CD14-positive monocyte (primary cell): ENCODE results near the gene WDR82. TPM values are rescaled to one million over a fixed set of nuclear protein-coding genes. Genes with fewer than 3 reads are reported as not detected.

Source experiments
- DNase-seq, 3 donors: peaks; one replicate each; pipeline ENCODE4 v3.0.0-alpha.2; 2011 to 2022
- H2AFZ ChIP-seq: 2 replicates; pipeline ENCODE4 v1.6.0; 2012; ENCODE audit warnings: mild to moderate bottlenecking, low read depth, low read length, inconsistent platforms; ENCODE audit not compliant: insufficient read depth, poor library complexity, severe bottlenecking
- H3K27ac ChIP-seq, 2 donors: 1 replicate in 1 of 2; 2 replicates in 1 of 2; pipeline ENCODE4 v1.5.1; 2012 to 2013; ENCODE audit warnings: low read length in 2 of 2, control low read depth in 1 of 2, inconsistent platforms in 1 of 2, low read depth in 1 of 2, mild to moderate bottlenecking in 1 of 2
- H3K27me3 ChIP-seq, 2 donors: one replicate each; pipeline versions ENCODE4 v1.6.0 to v1.6.1; 2011 to 2013; ENCODE audit warnings: low read length in 2 of 2; ENCODE audit not compliant: control insufficient read depth in 2 of 2, insufficient read depth in 2 of 2
- H3K36me3 ChIP-seq, 2 donors: replicated peaks in 1 of 2; 1 replicate in 1 of 2; 2 replicates in 1 of 2; pipeline versions ENCODE4 v1.5.1 to v1.6.1; 2012 to 2013; ENCODE audit warnings: low read length in 2 of 2, control low read depth in 1 of 2, inconsistent platforms in 1 of 2, mild to moderate bottlenecking in 1 of 2; ENCODE audit not compliant: insufficient read depth in 2 of 2, control insufficient read depth in 1 of 2
- H3K4me1 ChIP-seq, 2 donors: 1 replicate in 1 of 2; 2 replicates in 1 of 2; pipeline versions ENCODE4 v1.5.1 to v1.6.1; 2012 to 2013; ENCODE audit warnings: low read length in 2 of 2, control low read depth in 1 of 2, inconsistent platforms in 1 of 2, mild to moderate bottlenecking in 1 of 2, moderate library complexity in 1 of 2; ENCODE audit not compliant: insufficient read depth in 2 of 2, control insufficient read depth in 1 of 2
- H3K4me2 ChIP-seq: replicated peaks from 2 replicates; pipeline ENCODE3; 2012; ENCODE audit warnings: low read length, moderate library complexity, mild to moderate bottlenecking; ENCODE audit not compliant: poor library complexity, severe bottlenecking; ENCODE audit errors: extremely low read depth
- H3K4me3 ChIP-seq, 3 experiments: fragments of 200-600 bp in 1 of 3; sonication (generic) in 1 of 3; replicated peaks in 1 of 3; 1 replicate in 2 of 3; 2 replicates in 1 of 3; pipeline ENCODE4 v1.5.1; 2011 to 2013; ENCODE audit warnings: low read length in 3 of 3, mild to moderate bottlenecking in 3 of 3, control low read depth in 2 of 3, low read depth in 2 of 3, inconsistent platforms in 1 of 3, moderate library complexity in 1 of 3
- H3K79me2 ChIP-seq: 2 replicates; pipeline ENCODE4 v1.6.0; 2012; ENCODE audit warnings: mild to moderate bottlenecking, control low read depth, inconsistent platforms, low read length, moderate library complexity; ENCODE audit not compliant: insufficient read depth
- H3K9ac ChIP-seq: 2 replicates; pipeline ENCODE4 v1.6.0; 2017; ENCODE audit warnings: low read length, mild to moderate bottlenecking; ENCODE audit not compliant: insufficient read depth, poor library complexity, severe bottlenecking
- H3K9me3 ChIP-seq, 2 donors: replicated peaks in 1 of 2; 1 replicate in 1 of 2; 2 replicates in 1 of 2; pipeline versions ENCODE4 v1.5.1 to v1.6.1; 2012 to 2013; ENCODE audit warnings: low read length in 2 of 2, control low read depth in 1 of 2; ENCODE audit not compliant: control insufficient read depth in 1 of 2, insufficient read depth in 1 of 2
- H4K20me1 ChIP-seq: 2 replicates; pipeline ENCODE4 v1.6.0; 2012; ENCODE audit warnings: mild to moderate bottlenecking, low read length, control low read depth, moderate library complexity; ENCODE audit not compliant: insufficient read depth
- H3K27ac Mint-ChIP-seq, 7 donors: one replicate each; pipeline ENCODE4 v1.8.0; 2020; ENCODE audit warnings: mild to moderate bottlenecking in 7 of 7, mixed read lengths in 7 of 7, moderate library complexity in 6 of 7, inconsistent platforms in 2 of 7
- H3K27me3 Mint-ChIP-seq, 3 donors: one replicate each; pipeline ENCODE4 v1.8.0; 2021 to 2022; ENCODE audit warnings: low read depth in 3 of 3, mild to moderate bottlenecking in 3 of 3, mixed read lengths in 3 of 3, moderate library complexity in 3 of 3, inconsistent platforms in 1 of 3
- H3K36me3 Mint-ChIP-seq, 2 donors: one replicate each; pipeline ENCODE4 v1.8.0; 2020; ENCODE audit warnings: mixed read lengths in 2 of 2, inconsistent platforms in 1 of 2, mild to moderate bottlenecking in 1 of 2
- H3K4me1 Mint-ChIP-seq: one replicate; pipeline ENCODE4 v1.8.0; 2020; ENCODE audit warnings: mild to moderate bottlenecking, mixed read lengths
- H3K4me3 Mint-ChIP-seq, 2 donors: one replicate each; pipeline ENCODE4 v1.8.0; 2020; ENCODE audit warnings: mild to moderate bottlenecking in 2 of 2, mixed read lengths in 2 of 2, moderate library complexity in 1 of 2
- H3K9me3 Mint-ChIP-seq, 7 donors: one replicate each; pipeline ENCODE4 v1.8.0; 2020 to 2022; ENCODE audit warnings: mixed read lengths in 7 of 7, mild to moderate bottlenecking in 6 of 7, moderate library complexity in 6 of 7, inconsistent platforms in 2 of 7
- WGBS: methylation state at CpG from one replicate; pipeline ENCODE4 v1.1.5; 2013; ENCODE audit warnings: missing lambda C conversion rate; ENCODE audit not compliant: insufficient coverage; 5-methylcytosine and 5-hydroxymethylcytosine counted together
- intact Hi-C, 2 donors: fragments of 100-400 bp; cut with micrococcal nuclease; formaldehyde crosslinking; loops; one replicate each; pipeline versions ENCODE4 v1.15.0 to v1.15.1; 2023
- polyA plus RNA-seq, 3 donors: library from polyadenylated mRNA; depleted of rRNA in 1 of 3; unstranded in 2 of 3; stranded (reverse) in 1 of 3; fragments of 300-500 nt in 2 of 3; fragments of >200 nt in 1 of 3; fragmentation: Illumina TruSeq in 2 of 3; gene quantifications; 1 replicate in 2 of 3; 2 replicates in 1 of 3; pipeline ENCODE4 v1.2.3, GENCODE V29; 2012 to 2021
- TF ChIP-seq, protein P1 (sequence below): fragments of 200-600 bp; IDR thresholded peaks from one replicate; pipeline ENCODE4 v1.8.0; 2022; ENCODE audit warnings: antibody characterized with exemption, mild to moderate bottlenecking

WDR82 gene
- polyA plus RNA-seq, 3 donors: 27.3 to 33.4 (median 32.3) TPM

DNA sequence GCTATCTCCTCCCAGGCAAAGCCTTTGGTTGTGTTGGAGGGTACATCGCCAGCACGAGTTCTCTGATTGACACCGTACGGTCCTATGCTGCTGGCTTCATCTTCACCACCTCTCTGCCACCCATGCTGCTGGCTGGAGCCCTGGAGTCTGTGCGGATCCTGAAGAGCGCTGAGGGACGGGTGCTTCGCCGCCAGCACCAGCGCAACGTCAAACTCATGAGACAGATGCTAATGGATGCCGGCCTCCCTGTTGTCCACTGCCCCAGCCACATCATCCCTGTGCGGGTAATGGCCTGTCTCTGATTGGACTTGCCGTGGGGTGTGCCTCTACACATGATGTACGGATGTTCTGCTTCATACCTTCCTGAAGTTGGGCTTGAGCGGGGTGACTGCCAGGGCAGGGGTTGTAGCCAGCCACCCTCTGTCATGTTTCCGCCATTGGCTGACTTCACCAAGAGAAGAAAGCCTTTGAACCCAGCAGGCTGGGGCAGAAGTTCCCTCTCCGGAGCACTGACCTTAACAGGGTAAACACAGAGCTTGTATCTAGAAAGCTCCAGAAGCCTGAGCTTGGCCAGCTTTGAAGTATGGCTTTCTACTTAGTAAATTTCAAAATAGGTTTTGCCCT is 67.1 kb downstream of the WDR82 start:
- no peak for DNase-seq
- H3K4me3 Mint-ChIP-seq: no peak overlapping the region
- H4K20me1 ChIP-seq: peaks cover 3% of the 10 kb centered on the region
- intact Hi-C loops: loop anchor here in 1 of 2 donors (5.0 kb wide), 1 partner anchor 54 kb away; no protein-coding TSS in a partner anchor
- peaks cover 36% of the 10 kb centered on the region for H3K4me1 Mint-ChIP-seq
- H3K4me3 ChIP-seq: peak overlapping the region in 1 of 3 experiments; percentile 48
- TF ChIP-seq, protein P1, sequence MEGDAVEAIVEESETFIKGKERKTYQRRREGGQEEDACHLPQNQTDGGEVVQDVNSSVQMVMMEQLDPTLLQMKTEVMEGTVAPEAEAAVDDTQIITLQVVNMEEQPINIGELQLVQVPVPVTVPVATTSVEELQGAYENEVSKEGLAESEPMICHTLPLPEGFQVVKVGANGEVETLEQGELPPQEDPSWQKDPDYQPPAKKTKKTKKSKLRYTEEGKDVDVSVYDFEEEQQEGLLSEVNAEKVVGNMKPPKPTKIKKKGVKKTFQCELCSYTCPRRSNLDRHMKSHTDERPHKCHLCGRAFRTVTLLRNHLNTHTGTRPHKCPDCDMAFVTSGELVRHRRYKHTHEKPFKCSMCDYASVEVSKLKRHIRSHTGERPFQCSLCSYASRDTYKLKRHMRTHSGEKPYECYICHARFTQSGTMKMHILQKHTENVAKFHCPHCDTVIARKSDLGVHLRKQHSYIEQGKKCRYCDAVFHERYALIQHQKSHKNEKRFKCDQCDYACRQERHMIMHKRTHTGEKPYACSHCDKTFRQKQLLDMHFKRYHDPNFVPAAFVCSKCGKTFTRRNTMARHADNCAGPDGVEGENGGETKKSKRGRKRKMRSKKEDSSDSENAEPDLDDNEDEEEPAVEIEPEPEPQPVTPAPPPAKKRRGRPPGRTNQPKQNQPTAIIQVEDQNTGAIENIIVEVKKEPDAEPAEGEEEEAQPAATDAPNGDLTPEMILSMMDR: no peak
- peak overlapping the region in 1 of 2 donors; percentile 77 for H3K27ac ChIP-seq
- no peaks in the 10 kb centered on the region for H3K9me3 Mint-ChIP-seq
- no peaks in the 10 kb centered on the region for H3K27me3 ChIP-seq
- H3K4me2 ChIP-seq: peak overlapping the region; percentile 50
- H3K36me3 ChIP-seq: peaks cover 83 to 92% of the 10 kb centered on the region in 2 donors
- peaks cover 0 to 3% (median 0%) of the 10 kb centered on the region in 3 donors for H3K27me3 Mint-ChIP-seq
- H3K9ac ChIP-seq: no peak overlapping the region
- WGBS: 97% methylated on average over 16 of the region's 18 CpGs
- H3K9me3 ChIP-seq: no peaks in the 10 kb centered on the region
- H3K79me2 ChIP-seq: peaks cover 33% of the 10 kb centered on the region
- H2AFZ ChIP-seq: no peak overlapping the region
- H3K27ac Mint-ChIP-seq: peak overlapping the region; percentile 42 to 93 (median 87)
- H3K4me1 ChIP-seq: peaks cover 23 to 25% of the 10 kb centered on the region in 2 donors
- peaks cover 89 to 94% of the 10 kb centered on the region in 2 donors for H3K36me3 Mint-ChIP-seq

DNA sequence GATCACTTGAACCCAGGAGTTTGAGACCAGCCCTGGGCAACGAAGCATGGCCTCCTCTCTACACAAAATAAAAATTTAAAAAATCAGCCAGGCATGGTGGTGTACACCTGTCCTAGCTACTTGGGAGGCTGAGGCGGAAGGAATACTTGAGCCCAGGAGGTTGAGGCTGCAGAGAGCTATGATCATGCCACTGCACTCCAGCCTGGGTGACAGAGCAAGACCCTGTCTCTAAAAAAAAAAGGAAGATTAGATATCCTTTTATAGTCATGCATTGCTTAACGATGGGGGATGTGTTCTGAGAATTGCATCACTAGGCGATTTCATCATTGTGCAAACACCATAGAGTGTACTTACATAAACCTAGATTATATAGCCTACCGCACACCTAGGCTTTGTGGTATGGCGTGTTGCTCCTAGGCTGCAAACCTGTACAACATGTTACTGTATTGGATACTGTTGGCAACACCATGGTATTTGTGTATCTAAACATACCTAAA is 67.9 kb downstream of the WDR82 start:
- H3K27ac Mint-ChIP-seq: peak overlapping the region; percentile 83 to 95 (median 91)
- intact Hi-C loops: loop anchor here in 1 of 2 donors (5.0 kb wide), 1 partner anchor 53 kb away; no protein-coding TSS in a partner anchor
- peak overlapping the region; percentile 60 to 77 for H3K27ac ChIP-seq
- TF ChIP-seq, protein P1: no peak
- no peaks in the 10 kb centered on the region for H3K27me3 ChIP-seq
- no peak overlapping the region for H2AFZ ChIP-seq
- H3K27me3 Mint-ChIP-seq: peaks cover 0 to 3% (median 0%) of the 10 kb centered on the region in 3 donors
- peaks cover 40% of the 10 kb centered on the region for H3K79me2 ChIP-seq
- H3K9me3 Mint-ChIP-seq: no peaks in the 10 kb centered on the region
- H3K4me2 ChIP-seq: peak overlapping the region; percentile 50
- DNase-seq: peak; percentile 89 to 94 (median 93)
- peaks cover 92 to 96% of the 10 kb centered on the region in 2 donors for H3K36me3 Mint-ChIP-seq
- peaks cover 3% of the 10 kb centered on the region for H4K20me1 ChIP-seq
- H3K36me3 ChIP-seq: peaks cover 88 to 94% of the 10 kb centered on the region in 2 donors
- H3K4me3 ChIP-seq: peak overlapping the region in 1 of 3 experiments; percentile 48
- WGBS: no CpG with 5 or more reads among the region's 6 CpGs
- H3K9ac ChIP-seq: no peak overlapping the region
- H3K4me3 Mint-ChIP-seq: peak overlapping the region in 1 of 2 donors; percentile 35
- H3K9me3 ChIP-seq: no peaks in the 10 kb centered on the region
- peaks cover 35% of the 10 kb centered on the region for H3K4me1 Mint-ChIP-seq
- H3K4me1 ChIP-seq: peaks cover 23 to 25% of the 10 kb centered on the region in 2 donors
